Effector CD8-positive, alpha-beta T cell (primary cell): ENCODE measurements around the gene MTARC1.

Experiments
- DNase-seq: peaks from one replicate; lab custom pipeline; 2025; lab: John Stamatoyannopoulos, UW

MTARC1 gene

DNA sequence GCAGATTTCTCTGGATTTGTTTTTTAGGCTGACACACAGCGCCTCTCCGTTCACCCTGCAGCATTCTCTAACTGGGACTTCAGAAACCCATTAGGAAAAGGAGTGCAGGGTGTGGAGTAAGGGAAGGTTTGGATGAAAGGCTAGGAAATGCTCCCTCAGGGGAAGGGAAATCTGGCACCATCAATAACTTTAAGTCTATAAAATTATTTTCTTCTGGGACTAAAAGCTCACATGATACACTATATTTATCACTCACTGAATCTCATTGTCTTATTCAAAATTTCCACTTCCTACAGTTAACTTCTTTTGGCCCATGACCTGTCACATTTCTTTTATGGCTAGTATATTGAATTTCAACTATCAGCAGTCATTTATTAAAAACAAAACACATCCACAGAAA is 46.7 kb downstream of the MTARC1 start:
- DNase-seq, result no peak

DNA sequence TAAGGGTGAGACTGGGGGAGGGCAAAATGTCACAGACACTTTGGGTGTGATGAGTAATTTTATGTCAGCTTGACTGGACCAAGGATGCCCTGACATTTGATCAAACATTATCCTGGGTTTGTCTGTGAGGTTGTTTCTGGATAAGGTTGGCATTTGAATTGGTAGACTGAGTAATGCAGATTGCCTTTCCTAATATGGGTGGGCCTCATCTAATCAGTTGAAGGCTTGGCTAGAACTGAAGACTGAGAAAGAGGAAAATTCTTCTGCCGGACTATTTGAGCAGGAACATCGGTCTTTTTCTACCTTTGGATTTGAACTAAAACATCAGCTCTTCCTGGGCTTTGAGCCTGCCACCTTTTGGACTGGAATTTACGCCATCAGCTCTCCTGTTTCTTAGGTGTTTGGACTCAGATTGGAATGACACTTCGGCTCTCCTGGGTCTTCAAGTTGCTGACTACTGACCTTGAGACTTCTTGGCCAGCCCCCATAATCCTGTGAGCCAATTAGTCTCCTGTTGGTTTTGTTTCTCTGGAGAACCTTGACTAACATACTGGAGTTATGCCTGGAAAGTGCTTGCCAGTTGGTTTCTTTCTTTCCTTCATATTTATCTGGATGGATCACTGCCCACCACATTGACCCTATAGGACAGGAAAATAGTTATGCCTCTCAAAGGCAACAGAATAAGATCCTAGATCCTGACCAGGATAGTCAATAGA is 47.6 kb downstream of the MTARC1 start:
- no peak for DNase-seq
